IMR-90 (cell line): Measurements from ENCODE around the gene IL22RA2. TPM values are rescaled to one million over a fixed set of nuclear protein-coding genes. Genes with fewer than 3 reads are reported as not detected.

Experiments
- ATAC-seq: fragments of 200-7000 bp; cut with Tn5 transposase; 2 replicates; pipeline ENCODE4 v1.9.1; 2020; ENCODE audit warnings: low read depth, mild to moderate bottlenecking, moderate library complexity
- BruUV-seq: library from RNA; stranded (reverse); fragments of 400-500 nt; replicated peaks from 2 replicates; lab custom pipeline; 2021; lab: Mats Ljungman, UMichigan
- CTCF ChIA-PET: fragments of 300-600 bp; formaldehyde crosslinking; extraction: SDS; loops from one replicate; lab custom pipeline; 2021; ENCODE audit warnings: antibody characterized with exemption; lab: Yijun Ruan, JAX
- POLR2A ChIA-PET: fragments of 300-600 bp; sonication (Branson Sonifier 250); formaldehyde crosslinking; loops from one replicate; lab custom pipeline; 2022; ENCODE audit warnings: antibody characterized with exemption; ENCODE audit not compliant: unreplicated experiment; lab: Charles Lee
- DNase-seq: peaks from one replicate; pipeline ENCODE4 v3.0.0; 2013
- H2AFZ ChIP-seq: replicated peaks from 2 replicates; pipeline ENCODE3; 2013; ENCODE audit warnings: low read length, mild to moderate bottlenecking; ENCODE audit not compliant: poor library complexity
- H2AK5ac ChIP-seq: 2 replicates; pipeline ENCODE4 v1.6.1; 2013; ENCODE audit warnings: low read depth, low read length, inconsistent platforms
- H2AK9ac ChIP-seq: replicated peaks from 2 replicates; pipeline ENCODE3; 2013; ENCODE audit warnings: mild to moderate bottlenecking, low read depth, low read length, moderate library complexity; ENCODE audit not compliant: poor library complexity
- H2BK120ac ChIP-seq: 2 replicates; pipeline ENCODE4 v1.6.1; 2013; ENCODE audit warnings: low read depth, low read length, inconsistent platforms
- H2BK15ac ChIP-seq: 3 replicates; pipeline ENCODE4 v1.6.1; 2013; ENCODE audit warnings: low read depth, low read length, inconsistent platforms
- H2BK20ac ChIP-seq: 2 replicates; pipeline ENCODE4 v1.6.1; 2013; ENCODE audit warnings: low read depth, mild to moderate bottlenecking, inconsistent platforms, low read length, moderate library complexity
- H2BK5ac ChIP-seq: 2 replicates; pipeline ENCODE4 v1.6.1; 2013; ENCODE audit warnings: mild to moderate bottlenecking, low read depth, low read length, inconsistent platforms; ENCODE audit not compliant: poor library complexity, severe bottlenecking
- H3K14ac ChIP-seq: replicated peaks from 2 replicates; pipeline ENCODE4 v1.6.1; 2013; ENCODE audit warnings: low read depth, low read length, inconsistent platforms
- H3K18ac ChIP-seq: 2 replicates; pipeline ENCODE4 v1.6.1; 2013; ENCODE audit warnings: low read depth, low read length, control low read depth
- H3K23ac ChIP-seq: 2 replicates; pipeline ENCODE4 v1.6.1; 2013; ENCODE audit warnings: low read depth, low read length, inconsistent platforms
- H3K27ac ChIP-seq: 2 replicates; pipeline ENCODE4 v1.5.1; 2013; ENCODE audit warnings: mild to moderate bottlenecking, control low read depth, low read length; ENCODE audit not compliant: insufficient read depth
- H3K27me3 ChIP-seq: 2 replicates; pipeline ENCODE4 v1.6.1; 2013; ENCODE audit warnings: low read length; ENCODE audit not compliant: control insufficient read depth, insufficient read depth
- H3K36me3 ChIP-seq: 2 replicates; pipeline ENCODE4 v1.6.1; 2013; ENCODE audit warnings: low read length, mixed read lengths; ENCODE audit not compliant: control insufficient read depth, insufficient read depth
- H3K4ac ChIP-seq: 2 replicates; pipeline ENCODE4 v1.6.1; 2013; ENCODE audit warnings: low read depth, low read length, inconsistent platforms
- H3K4me1 ChIP-seq: 2 replicates; pipeline ENCODE4 v1.6.1; 2013; ENCODE audit warnings: low read length, mixed read lengths; ENCODE audit not compliant: control insufficient read depth, insufficient read depth
- H3K4me2 ChIP-seq: 2 replicates; pipeline ENCODE4 v1.6.1; 2013; ENCODE audit warnings: low read depth, mild to moderate bottlenecking, control low read depth, low read length, moderate library complexity
- H3K4me3 ChIP-seq: 2 replicates; pipeline ENCODE4 v1.5.1; 2013; ENCODE audit warnings: low read depth, mild to moderate bottlenecking, control low read depth, low read length, moderate library complexity; ENCODE audit not compliant: insufficient read depth
- H3K56ac ChIP-seq: 2 replicates; pipeline ENCODE4 v1.6.1; 2013; ENCODE audit warnings: low read length, inconsistent platforms; ENCODE audit not compliant: insufficient read depth; ENCODE audit errors: extremely low read depth
- H3K79me1 ChIP-seq, 2 experiments: 2 replicates each; pipeline ENCODE4 v1.6.1; 2013; ENCODE audit warnings: low read length in 2 of 2, inconsistent platforms in 1 of 2, low read depth in 1 of 2
- H3K9ac ChIP-seq: 2 replicates; pipeline ENCODE4 v1.6.1; 2013; ENCODE audit warnings: low read depth, low read length, control low read depth
- H3K9me1 ChIP-seq: 2 replicates; pipeline ENCODE4 v1.6.1; 2013; ENCODE audit warnings: low read length, inconsistent platforms; ENCODE audit not compliant: insufficient read depth
- H3K9me3 ChIP-seq: 2 replicates; pipeline ENCODE4 v1.6.1; 2013; ENCODE audit warnings: low read length; ENCODE audit not compliant: control insufficient read depth, insufficient read depth
- H4K20me1 ChIP-seq: 2 replicates; pipeline ENCODE4 v1.6.1; 2013; ENCODE audit warnings: low read length, inconsistent platforms; ENCODE audit not compliant: insufficient read depth
- H4K5ac ChIP-seq: 2 replicates; pipeline ENCODE4 v1.6.1; 2013; ENCODE audit warnings: mild to moderate bottlenecking, low read depth, low read length, control low read depth
- H4K8ac ChIP-seq, 2 experiments: 2 replicates each; pipeline ENCODE4 v1.6.1; 2013; ENCODE audit warnings: low read depth in 2 of 2, low read length in 2 of 2, control low read depth in 1 of 2, inconsistent platforms in 1 of 2
- H4K91ac ChIP-seq: 2 replicates; pipeline ENCODE4 v1.6.1; 2013; ENCODE audit warnings: low read depth, low read length, inconsistent platforms; ENCODE audit not compliant: insufficient read depth
- BHLHE40 ChIP-seq: fragments of 150-350 bp; IDR thresholded peaks from 2 replicates; pipeline ENCODE4 v1.6.1; 2016; ENCODE audit warnings: mild to moderate bottlenecking, low read depth, low read length
- CEBPB ChIP-seq: IDR thresholded peaks from 2 replicates; pipeline ENCODE4 v1.6.1; 2012; ENCODE audit warnings: low read depth, low read length, improper control_type of control experiment
- CHD1 ChIP-seq: IDR thresholded peaks from 2 replicates; pipeline ENCODE4 v1.6.1; 2012; ENCODE audit warnings: low read depth, low read length, improper control_type of control experiment
- CTCF ChIP-seq: conservative IDR thresholded peaks from 2 replicates; pipeline ENCODE4 v1.5.1; 2012; ENCODE audit warnings: mild to moderate bottlenecking, low read depth, low read length, improper control_type of control experiment
- FOS ChIP-seq: fragments of 150-350 bp; IDR thresholded peaks from 2 replicates; pipeline ENCODE4 v1.6.1; 2016; ENCODE audit warnings: low read depth, low read length
- MAFK ChIP-seq: IDR thresholded peaks from 2 replicates; pipeline ENCODE4 v1.6.1; 2012; ENCODE audit warnings: low read depth, low read length, improper control_type of control experiment
- MAZ ChIP-seq: IDR thresholded peaks from 2 replicates; pipeline ENCODE4 v1.6.1; 2012; ENCODE audit warnings: low read depth, mild to moderate bottlenecking, low read length, improper control_type of control experiment, moderate library complexity, borderline replicate concordance
- MXI1 ChIP-seq: IDR thresholded peaks from 2 replicates; pipeline ENCODE4 v1.6.1; 2012; ENCODE audit warnings: low read depth, mild to moderate bottlenecking, low read length, moderate library complexity, borderline replicate concordance
- NFE2L2 ChIP-seq: fragments of 150-350 bp; IDR thresholded peaks from 2 replicates; pipeline ENCODE4 v1.6.1; 2016; ENCODE audit warnings: low read depth, mild to moderate bottlenecking, low read length
- POLR2A ChIP-seq: IDR thresholded peaks from 2 replicates; pipeline ENCODE4 v1.6.1; 2012; ENCODE audit warnings: mild to moderate bottlenecking, low read depth, low read length
- RAD21 ChIP-seq: IDR thresholded peaks from 2 replicates; pipeline ENCODE4 v1.6.1; 2012; ENCODE audit warnings: low read length, improper control_type of control experiment
- RCOR1 ChIP-seq: IDR thresholded peaks from 2 replicates; pipeline ENCODE4 v1.6.1; 2012; ENCODE audit warnings: mild to moderate bottlenecking, low read length, improper control_type of control experiment; ENCODE audit not compliant: insufficient replicate concordance
- RFX5 ChIP-seq: IDR thresholded peaks from 2 replicates; pipeline ENCODE4 v1.8.0; 2012; ENCODE audit warnings: low read depth, mild to moderate bottlenecking, low read length, moderate library complexity
- SMC3 ChIP-seq: fragments of 150-350 bp; IDR thresholded peaks from 2 replicates; pipeline ENCODE4 v1.6.1; 2016; ENCODE audit warnings: low read depth, mild to moderate bottlenecking, antibody characterized with exemption, low read length, moderate library complexity
- dilution Hi-C: fragments of 300-500 bp; cut with HindIII; formaldehyde crosslinking; loops from one replicate; pipeline ENCODE4 v1.14.3; 2018; ENCODE audit warnings: low sequenced_read_pairs; ENCODE audit not compliant: unreplicated experiment
- in situ Hi-C: fragments of 300-500 bp; cut with MboI; formaldehyde crosslinking; loops from 3 replicates; pipeline ENCODE4 v1.14.3; 2019; ENCODE audit warnings: low sequenced_read_pairs, inconsistent platforms, mixed read lengths
- intact Hi-C: fragments of 100-400 bp; cut with micrococcal nuclease; formaldehyde crosslinking; loops from 2 replicates; pipeline ENCODE4 v1.10.0; 2022
- polyA plus RNA-seq, 3 experiments: library from polyadenylated mRNA; depleted of rRNA; stranded (reverse); fragments of >200 nt; gene quantifications; 2 replicates each; pipeline ENCODE4 v1.2.3, GENCODE V29; 2012; ENCODE audit warnings: low replicate concordance in 1 of 3
- total RNA-seq: library from RNA; depleted of rRNA; stranded (reverse); fragments of >200 nt; gene quantifications from 2 replicates; pipeline ENCODE4 v1.2.3, GENCODE V29; 2012
- TF ChIP-seq, protein P1 (sequence below): fragments of 150-350 bp; IDR thresholded peaks from 2 replicates; pipeline ENCODE4 v1.6.1; 2016; ENCODE audit warnings: low read depth, mild to moderate bottlenecking, low read length, moderate library complexity, borderline replicate concordance
- TF ChIP-seq, protein P2 (sequence below): fragments of 150-350 bp; IDR thresholded peaks from 2 replicates; pipeline ENCODE4 v1.6.1; 2017; ENCODE audit warnings: mild to moderate bottlenecking, antibody characterized with exemption, low read length, low read depth

The IL22RA2 gene
- total and polyA plus RNA-seq, 2 of the 4 experiments (the other 2 are of a cell fraction), result not detected

DNA sequence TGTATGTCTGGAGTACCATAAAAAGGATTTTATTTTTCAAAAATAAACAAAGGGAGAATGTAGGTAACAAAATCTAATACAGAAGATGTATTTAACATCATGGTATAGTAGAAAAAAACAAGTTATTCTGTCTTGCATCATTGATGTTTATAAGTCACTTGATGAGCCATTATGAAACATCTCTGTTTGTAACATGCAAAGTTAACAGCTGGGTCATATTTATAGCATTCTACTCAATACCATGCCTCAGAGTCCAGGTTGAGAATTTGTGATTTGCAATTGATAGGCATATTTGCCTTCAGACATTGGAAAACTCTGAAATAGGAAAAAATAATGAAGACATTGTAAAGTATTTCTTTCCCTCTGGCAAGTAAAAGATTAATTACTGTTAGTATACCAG is 76.4 kb downstream of the IL22RA2 start:
- CTCF ChIA-PET, result interaction anchor here (0.7 to 1.3 kb wide), 3 partner anchors 8 to 218 kb away, joined by 3 to 4 read pairs (median 4); no protein-coding TSS in a partner anchor

More for the DNA sequence above, 76.4 kb downstream of the IL22RA2 start:
- Histone ChIP-seq H3K18ac (no peak overlapping the region), H3K14ac (no peak overlapping the region), H4K20me1 (no peaks in the 10 kb centered on the region), H4K8ac (no peak overlapping the region), H3K27ac (no peak overlapping the region), H4K5ac (no peak overlapping the region), H3K4me2 (no peak overlapping the region), H3K9me3 (no peaks in the 10 kb centered on the region), H2AK9ac (no peak overlapping the region), H3K9me1 (no peaks in the 10 kb centered on the region), H2BK20ac (no peak overlapping the region), H3K9ac (no peak overlapping the region), H3K23ac (no peak overlapping the region), H4K91ac (no peak overlapping the region), H2AK5ac (no peak overlapping the region), H3K36me3 (no peaks in the 10 kb centered on the region), H3K4me3 (no peak overlapping the region), H3K4me1 (no peaks in the 10 kb centered on the region), H2BK15ac (no peak overlapping the region), H2BK120ac (no peak overlapping the region), H2BK5ac (no peak overlapping the region), H3K56ac (no peak overlapping the region), H3K79me1 (no peaks in the 10 kb centered on the region), H3K4ac (no peak overlapping the region), H2AFZ (no peak overlapping the region), H3K27me3 (peaks cover 7% of the 10 kb centered on the region)
- TF ChIP-seq MXI1 (no peak), CHD1 (no peak), RAD21 (no peak), FOS (no peak), POLR2A (no peak), MAZ (no peak), SMC3 (no peak), BHLHE40 (no peak), RCOR1 (no peak), NFE2L2 (no peak), RFX5 (no peak), CTCF (no peak), MAFK (no peak), CEBPB (no peak)
- TF ChIP-seq, protein P1, sequence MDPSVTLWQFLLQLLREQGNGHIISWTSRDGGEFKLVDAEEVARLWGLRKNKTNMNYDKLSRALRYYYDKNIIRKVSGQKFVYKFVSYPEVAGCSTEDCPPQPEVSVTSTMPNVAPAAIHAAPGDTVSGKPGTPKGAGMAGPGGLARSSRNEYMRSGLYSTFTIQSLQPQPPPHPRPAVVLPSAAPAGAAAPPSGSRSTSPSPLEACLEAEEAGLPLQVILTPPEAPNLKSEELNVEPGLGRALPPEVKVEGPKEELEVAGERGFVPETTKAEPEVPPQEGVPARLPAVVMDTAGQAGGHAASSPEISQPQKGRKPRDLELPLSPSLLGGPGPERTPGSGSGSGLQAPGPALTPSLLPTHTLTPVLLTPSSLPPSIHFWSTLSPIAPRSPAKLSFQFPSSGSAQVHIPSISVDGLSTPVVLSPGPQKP, result no peak
- TF ChIP-seq, protein P2, sequence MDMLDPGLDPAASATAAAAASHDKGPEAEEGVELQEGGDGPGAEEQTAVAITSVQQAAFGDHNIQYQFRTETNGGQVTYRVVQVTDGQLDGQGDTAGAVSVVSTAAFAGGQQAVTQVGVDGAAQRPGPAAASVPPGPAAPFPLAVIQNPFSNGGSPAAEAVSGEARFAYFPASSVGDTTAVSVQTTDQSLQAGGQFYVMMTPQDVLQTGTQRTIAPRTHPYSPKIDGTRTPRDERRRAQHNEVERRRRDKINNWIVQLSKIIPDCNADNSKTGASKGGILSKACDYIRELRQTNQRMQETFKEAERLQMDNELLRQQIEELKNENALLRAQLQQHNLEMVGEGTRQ, result no peak
- no peak for DNase-seq
- dilution Hi-C loops, result no loop called here
- ATAC-seq, result no peak
- in situ Hi-C loops, result no loop called here
- intact Hi-C loops, result no loop called here
- POLR2A ChIA-PET, result interaction anchor here (0.7 kb wide), 1 partner anchor 224 kb away, joined by 3 read pairs; no protein-coding TSS in a partner anchor
- no TSS peak for BruUV-seq
